Dermis blood vessel endothelial cell (primary cell): ENCODE results near the gene ACVR2A. TPM values are rescaled to one million over a fixed set of nuclear protein-coding genes. Genes with fewer than 3 reads are reported as not detected.
A peak's percentile ranks its signal among the peaks of the same experiment; 100 is the strongest.

Source experiments
- DNase-seq: peaks from one replicate; pipeline ENCODE4 v3.0.0; 2010
- total RNA-seq: library from RNA; depleted of rRNA; stranded (reverse); fragments of >200 nt; gene quantifications from 2 replicates; pipeline ENCODE4 v1.2.3, GENCODE V29; 2014

ACVR2A gene
- 5.7 and 7.5 TPM in 2 replicates for total RNA-seq

DNA sequence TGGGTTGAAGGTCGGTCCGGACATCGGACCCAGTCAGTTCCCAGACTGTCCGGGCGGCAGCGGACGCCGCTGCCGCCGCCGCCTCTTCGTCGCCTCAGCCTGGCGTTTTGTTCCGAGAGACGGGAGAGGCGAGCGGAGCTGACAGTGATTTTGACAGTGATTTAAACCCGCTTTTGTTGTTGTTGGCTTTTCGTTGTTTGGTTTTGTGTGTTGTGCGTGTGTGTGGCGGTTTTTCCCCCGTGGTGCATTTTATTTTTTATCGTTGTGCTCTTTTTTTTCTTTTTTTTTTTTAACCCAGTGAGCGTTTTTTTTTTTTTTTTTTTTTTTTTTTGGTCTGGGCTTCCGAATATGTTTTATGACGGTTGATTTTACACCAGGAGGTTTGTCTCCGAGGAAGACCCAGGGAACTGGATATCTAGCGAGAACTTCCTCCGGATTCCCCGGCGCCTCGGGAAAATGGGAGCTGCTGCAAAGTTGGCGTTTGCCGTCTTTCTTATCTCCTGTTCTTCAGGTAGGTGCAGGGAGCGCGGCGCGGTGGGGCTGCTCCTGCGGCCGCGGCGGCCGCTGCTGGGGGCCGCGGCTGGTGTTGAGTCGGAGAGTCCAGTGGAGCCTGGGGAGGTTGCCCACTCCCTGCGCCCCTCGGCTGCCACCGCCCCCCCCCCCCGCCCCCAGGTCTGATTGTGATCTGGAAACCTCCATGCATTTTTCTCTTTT lies at the start of gene ACVR2A:
ACVR2A (plus strand) TSS at position 333 of the 714 bp plus-strand sequence; CDS start at position 457, 124 bp downstream.
- DNase-seq: peak; percentile 47

DNA sequence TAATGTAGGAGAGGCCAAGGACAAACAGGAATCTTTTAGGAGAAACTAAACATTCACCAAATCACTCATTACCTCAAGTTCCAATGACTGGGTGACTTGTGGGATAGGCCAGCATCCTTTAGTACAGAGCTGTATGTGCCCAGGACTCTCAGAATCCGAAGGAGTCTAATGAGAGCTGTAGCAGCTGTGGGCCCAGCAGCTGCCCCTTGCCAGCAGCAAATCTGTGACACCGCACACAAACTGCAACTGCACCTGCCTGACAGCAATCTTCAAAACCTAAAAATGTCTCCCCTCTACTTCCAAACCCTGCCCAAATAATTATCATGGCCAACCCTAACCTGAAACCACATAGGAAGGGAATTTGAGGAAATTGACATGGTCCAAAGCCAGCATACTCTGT lies 44.5 kb upstream of the ACVR2A start:
- no peak for DNase-seq

DNA sequence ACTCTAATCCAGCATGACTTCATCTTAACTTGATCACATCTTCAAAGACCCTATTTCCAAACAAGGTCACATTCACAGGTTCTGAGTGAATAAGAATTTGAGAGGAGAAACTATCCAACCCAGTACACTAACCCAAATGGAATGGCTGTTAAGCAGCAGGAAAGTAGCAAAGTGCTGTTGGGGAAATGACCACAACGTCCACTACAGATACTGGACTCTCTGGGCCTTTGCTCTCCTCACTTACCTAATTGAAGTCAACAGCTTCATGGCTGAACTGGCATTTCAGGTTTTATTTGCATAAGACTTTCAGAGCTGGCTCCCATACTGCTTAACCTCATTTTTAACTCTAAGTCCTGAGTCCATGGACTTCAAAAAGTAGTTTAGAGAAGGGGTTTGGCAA lies 38.0 kb upstream of the ACVR2A start:
- DNase-seq: no peak

DNA sequence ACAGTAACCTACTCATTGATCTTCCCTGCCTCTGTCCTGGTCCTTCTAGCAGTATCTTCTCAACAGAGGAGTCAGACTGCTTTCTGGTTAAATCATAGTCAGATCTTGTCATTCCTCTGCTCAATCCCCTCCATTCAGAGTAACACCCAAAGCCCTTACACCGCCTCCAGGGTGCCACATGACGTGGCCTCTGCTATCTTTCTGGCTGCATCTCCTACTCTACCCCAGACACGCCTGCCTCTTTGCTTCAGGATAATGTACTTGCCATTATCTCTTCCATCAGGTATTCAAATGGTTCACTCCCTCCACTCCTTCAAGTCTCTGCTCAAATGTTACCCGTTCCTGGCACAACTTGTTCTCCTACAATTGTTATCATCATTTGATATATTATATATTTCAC lies 36.3 kb upstream of the ACVR2A start:
- no peak for DNase-seq

DNA sequence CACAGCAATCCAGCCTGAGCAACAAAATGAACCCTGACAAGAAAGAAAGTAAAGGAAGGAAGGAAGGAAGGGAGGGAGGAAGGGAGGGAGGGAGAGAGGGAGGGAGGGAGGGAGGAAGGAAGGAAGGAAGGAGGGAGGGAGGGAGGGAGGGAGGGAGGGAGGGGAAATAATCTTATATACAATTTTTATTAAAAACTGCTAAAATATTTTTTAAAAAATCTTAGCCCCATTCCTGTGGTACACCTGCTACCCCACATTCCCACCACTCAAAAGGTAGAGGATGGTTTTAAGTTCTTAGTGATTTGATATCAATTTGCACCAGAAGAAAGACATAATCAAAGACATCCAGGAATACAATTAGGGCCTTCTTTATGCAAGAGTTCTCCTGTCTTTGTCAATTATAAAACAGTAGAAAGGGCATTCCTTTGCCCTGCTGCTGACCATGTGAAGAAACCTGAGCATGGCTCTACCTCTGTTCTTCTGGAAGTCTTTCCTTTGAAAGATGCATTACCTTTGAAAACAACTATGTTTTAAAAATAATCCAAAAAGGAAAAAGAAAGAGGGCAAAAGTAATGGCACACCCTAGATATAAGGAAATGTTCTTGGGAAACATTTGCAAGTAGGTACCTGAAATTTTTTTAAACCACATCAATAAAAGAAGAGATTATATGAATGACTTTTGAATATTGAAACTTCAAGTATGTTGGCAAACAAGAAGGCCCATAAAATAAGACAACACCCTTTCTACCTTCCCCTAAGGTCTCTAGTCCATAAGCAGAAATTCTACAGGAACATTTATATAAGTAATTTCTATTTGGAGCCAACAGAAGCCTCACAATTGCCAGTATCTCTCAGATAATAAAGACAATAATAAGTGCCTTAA lies 33.7 kb upstream of the ACVR2A start:
- no peak for DNase-seq

DNA sequence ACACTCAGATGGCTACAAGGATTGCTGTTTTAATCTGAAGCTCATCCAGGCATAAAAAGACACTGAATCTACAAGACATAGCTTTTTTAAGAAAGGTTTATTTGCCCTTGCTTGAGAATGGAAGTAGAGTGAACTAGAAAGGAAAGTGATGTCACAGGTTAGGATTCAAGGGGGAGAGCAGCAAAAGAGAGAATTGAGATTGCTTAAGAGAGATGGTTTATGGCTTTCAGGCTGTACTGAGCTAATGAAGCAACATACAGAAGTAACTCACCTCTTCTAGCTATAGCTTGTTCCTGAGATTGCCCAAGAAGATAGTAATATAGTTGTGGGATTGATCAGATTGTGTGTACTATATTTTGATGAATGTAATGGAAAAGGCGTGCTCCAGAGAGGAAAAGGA lies 26.1 kb upstream of the ACVR2A start:
- no peak for DNase-seq

DNA sequence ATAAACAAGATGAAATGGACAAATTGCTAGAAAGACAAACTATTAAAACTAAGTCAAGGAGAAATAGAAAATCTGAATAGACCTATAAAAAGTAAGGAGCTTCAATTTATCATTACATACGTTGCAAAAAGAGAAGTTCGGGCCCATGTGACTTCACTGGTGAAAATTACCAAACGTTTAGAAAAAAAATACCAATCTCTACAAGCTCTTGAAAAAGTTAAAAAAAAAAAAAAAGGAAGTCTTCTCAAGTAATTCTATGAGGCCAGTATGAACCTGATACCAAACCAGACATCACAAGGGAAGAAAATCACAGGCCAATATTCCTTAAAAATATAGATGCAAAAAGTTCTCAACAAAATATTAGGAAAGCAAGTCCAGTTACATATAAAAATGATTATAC lies 20.2 kb upstream of the ACVR2A start:
- no peak for DNase-seq

DNA sequence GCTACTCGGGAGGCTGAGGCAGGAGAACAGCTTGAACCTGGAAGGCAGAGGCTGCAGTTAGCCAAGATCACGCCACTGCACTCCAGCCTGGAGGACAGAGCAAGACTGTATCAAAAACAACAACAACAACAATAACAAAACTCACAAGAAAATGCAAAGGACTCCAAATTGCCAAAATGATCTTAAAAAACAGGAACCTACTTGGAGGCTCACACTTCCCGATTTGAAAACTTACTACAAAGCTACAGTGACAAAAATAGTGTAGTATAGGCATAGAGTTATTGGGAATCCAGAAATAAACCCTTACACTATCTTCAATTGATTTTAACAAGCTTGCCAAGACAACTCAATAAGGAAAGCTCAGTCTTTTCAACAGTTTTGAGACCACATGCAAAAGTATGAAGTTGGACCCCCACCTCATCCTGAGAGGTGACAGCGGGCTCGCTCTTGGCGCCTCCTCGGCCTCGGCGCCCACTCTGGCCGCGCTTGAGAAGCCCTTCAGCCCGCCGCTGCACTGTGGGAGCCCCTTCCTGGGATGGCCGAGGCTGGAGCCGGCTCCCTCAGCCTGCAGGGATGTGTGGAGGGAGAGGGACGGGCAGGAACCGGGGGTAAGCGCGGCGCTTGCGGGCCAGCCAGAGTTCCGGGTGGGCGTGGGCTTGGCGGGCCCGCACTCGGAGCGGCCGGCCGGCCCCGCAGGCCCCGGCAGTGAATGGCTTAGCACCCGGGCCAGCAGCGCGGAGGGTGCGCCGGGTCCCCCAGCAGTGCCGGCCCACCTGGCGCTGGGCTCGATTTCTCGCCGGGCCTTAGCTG lies 18.3 kb upstream of the ACVR2A start:
- DNase-seq: no peak

DNA sequence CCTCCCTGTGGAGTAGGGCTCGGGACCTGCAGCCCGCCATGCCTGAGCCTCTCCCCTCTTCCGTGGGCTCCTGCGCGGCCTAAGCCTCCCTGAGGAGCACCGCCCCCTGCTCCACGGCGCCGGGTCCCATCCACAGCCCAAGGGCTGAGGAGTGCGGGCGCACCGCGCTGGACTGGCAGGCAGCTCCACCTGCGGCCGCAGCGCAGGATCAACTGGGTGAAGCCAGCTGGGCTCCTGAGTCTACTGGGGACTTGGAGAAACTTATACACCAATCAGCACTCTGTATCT lies 17.8 kb upstream of the ACVR2A start:
- no peak for DNase-seq

DNA sequence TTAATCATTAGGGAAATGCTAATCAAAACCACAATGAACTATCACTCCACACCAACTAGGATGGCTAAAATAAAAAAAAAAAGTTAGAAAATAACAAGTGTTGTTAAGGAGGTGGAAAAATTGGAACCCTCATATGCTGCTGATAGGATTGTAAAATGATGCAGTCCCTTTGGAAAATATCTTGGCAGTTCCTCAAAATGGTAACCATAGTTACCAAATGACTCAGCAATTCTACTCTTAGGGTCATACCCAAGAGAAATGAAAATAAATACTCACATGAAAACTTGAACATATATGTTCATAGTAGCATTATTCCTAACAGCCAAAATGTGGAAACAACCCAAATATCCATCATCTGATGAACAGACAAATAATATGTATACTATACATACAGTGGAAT lies 15.7 kb upstream of the ACVR2A start:
- DNase-seq: peak; percentile 82

DNA sequence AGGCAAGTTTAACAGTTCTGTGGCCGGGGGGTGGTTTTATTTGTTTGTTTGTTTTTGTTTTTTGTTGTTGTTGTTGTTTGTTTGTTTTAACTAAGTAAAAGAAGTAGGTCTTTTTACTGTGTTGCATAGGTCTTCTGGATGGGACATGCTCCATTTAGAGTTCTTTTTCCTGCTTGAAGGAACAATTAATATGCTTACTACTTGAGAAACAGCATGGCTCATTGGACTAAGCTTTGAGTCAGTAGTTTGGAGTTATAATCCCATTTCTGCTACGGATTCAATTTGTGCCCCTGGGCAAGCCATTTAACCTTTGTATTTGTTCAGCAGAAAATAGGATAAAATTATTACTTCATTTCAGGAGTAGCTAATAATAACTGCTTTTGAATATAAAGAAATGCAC lies 8.7 kb upstream of the ACVR2A start:
- no peak for DNase-seq

DNA sequence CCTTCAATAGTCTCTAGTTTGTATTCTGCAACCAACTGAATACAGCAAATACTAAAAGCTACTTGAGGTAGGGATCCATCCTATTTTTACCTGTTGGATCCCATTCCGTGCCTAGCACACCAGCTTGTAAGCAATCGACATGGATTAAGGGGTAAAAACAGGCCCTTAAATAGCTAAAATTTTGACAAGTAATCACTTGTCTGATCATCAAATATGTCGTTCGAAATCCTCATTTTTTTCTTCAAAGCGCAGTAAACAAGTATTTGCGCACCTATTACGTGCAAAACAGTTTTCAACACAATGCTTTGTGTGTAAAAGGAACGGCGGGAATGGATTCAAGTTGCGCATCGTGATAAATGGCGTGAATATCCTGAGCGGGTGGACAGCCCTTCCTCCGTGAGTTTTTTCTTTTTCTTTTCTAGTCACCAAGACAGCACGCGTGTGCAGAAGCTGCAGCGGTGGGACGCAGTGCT lies 1.4 kb upstream of the ACVR2A start:
- DNase-seq: no peak

DNA sequence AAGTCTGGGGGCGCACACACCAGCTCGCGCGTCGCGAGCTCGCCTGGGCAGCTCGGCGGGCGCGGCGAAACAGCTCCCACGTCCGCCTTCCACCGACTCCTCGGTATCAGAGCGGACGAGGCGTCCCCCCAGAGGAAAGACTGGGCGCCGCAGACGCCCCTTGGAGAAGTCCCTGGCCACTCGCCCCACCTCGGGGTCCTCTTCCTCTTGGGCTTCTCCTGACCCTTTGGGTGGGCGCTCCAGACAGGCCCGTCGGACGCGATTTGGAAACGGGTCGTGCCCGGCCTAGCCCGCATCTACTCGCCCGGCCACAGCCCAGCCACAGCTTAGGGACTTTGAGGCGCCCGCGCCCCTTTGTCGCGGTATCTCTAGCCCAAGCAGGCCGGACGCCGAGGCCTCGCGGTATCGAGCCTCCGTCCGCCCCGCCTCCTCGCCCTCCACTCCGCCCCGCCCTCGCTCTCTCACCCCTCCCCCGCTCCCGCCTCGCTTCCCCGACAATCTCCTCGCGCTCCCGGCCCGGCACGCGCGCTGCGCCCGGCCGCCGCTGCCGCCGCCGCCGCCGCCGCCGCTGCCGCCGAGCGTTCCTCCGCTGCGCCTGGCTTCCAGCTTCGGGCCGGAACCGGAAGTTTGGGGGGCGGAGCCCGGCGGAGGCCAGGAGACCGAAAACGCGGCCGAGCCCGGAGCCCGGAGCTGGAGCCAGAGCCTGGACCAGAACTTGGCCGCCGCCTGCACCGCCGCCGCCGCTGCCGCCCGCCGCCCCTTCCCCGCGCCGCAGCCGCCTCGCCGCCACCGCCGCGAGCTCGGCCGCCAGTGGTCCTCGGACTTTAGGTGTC lies 749 bp upstream of the ACVR2A start:
- DNase-seq: peak; percentile 90

DNA sequence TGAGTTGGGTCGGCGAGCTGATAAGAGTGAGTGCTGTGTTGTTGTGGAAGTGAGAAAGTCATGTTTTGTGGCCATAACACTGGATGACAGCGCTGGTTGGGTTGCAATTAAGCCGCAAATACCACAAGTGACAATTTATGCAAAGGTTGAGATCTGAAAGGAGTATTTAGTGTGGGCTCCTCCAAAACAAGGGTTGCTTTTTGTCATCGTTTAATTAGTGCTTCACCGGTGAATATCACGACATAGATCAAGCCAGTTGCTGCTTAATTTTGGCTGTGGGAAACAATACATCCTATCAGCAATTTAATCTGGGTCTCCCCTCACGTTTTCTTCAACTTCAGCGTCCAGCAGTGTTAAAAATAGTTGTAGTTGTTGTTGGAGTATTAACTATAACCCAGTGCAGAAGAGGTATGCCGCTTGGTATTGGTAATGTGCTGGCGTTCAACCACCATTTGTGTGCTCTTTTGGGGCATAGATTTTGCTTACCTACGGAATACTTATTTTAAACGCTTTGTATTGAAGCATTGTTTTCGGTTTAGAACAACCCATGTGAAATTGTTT lies 662 bp downstream of the ACVR2A start:
- peak; percentile 33 for DNase-seq

DNA sequence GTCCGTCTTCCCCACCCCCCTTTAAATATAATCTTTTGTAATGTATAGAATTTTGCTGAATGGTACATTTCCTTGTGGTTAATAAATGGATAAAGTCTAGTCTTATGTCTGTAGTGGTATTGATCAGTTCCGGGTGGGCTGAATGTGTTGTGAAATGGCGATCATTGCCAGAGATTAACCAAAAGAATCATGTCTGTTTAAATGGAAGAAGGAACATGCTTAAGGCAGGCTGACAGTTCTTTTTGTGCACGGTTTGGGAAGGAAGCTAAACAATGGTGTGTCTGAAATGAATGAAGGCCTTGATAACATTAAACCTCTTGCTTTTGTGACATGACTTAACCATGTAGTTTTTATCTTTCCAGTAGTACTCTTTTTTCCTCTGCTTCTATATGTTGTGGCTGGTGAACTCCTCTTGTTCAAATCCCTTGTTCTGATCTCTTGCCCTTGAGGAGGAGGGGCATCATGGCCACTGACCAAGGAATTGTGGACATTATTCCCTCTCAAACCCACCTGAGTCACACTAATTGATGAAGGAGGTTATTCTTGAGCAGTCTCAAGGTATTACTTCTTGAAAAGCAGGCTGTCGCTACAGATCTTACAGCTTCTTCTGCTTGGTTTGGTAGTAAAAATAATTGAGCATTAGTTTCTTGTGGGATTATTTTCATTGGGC lies 1.7 kb downstream of the ACVR2A start:
- peak; percentile 45 for DNase-seq

DNA sequence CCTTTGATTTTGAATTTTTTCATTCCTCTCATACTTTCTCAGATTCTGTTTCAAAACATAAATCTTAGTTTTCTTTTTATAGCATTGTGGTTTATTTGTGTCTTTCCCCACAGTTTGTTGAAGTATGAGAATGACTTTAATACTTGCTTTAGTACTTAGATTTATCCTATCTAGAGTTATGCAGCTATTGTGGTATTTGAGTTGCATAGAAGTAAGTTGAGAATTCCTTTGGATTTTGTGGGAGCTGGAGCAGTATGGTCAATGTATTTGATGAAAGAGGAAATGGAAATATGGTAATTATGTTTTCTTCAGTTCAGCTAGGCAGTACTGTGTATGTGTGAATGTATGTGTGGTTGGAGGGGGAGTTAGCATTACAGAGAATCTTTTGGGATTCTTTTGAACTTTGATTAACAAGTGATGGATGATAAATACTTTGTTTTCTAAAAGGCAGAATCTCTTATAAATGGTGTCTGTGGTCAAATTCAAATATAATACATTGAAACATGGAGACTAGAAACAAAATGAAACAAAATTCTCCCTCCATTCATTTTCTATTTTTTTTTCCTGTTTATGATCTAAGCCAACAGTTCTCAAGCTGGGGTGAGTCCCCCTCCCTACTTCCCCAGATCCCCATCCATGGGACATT lies 3.0 kb downstream of the ACVR2A start:
- DNase-seq: no peak

DNA sequence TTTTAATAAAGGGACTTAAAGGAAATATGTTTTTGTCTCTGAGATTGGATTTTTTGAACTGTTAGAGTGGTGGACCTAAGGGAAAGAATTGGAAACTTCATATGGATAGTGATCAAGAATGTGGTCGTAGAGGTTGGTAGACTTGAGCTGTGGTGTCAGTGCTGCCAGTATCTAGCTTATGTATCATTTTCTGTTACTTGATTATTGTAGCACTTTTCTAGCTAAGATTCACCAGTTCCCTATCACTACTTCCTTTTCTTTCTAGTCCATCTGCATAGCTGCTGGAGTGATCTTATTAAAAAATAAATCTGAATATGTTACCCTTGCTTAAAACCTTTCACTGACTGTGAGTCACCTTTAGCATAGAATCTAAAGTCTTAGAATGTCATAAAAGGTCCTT lies 6.0 kb downstream of the ACVR2A start:
- DNase-seq: no peak

DNA sequence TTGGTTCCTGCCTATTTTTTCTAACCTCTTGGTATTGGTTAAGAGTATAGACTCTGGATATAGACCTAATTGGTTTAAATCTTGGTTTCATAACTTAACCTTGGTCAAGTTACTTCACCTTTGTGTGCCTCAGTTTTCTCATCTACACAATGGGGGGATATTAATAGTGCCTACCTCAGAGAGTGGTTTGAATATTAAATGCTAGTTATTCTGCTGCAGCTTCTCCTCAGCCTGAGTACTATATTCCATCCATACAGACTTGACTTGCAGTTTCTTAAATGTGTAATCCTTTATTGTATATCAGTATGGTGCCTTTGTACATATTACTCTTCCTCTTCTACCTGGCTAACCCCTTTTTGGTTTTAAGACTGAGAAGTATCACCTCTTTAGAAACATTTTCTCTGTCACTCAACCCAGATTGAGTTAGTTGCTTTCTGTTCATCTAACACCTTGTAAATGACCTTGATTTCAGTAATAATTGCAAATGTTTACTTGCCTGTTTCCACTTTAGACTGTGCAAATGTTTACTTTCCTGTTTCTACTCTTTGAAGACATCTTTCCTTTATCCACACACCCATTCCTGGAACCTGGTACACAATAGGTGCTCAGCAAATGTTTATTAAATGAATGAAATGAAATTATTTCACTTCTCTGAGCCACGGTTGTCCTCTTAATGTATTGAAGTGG lies 6.6 kb downstream of the ACVR2A start:
- no peak for DNase-seq

DNA sequence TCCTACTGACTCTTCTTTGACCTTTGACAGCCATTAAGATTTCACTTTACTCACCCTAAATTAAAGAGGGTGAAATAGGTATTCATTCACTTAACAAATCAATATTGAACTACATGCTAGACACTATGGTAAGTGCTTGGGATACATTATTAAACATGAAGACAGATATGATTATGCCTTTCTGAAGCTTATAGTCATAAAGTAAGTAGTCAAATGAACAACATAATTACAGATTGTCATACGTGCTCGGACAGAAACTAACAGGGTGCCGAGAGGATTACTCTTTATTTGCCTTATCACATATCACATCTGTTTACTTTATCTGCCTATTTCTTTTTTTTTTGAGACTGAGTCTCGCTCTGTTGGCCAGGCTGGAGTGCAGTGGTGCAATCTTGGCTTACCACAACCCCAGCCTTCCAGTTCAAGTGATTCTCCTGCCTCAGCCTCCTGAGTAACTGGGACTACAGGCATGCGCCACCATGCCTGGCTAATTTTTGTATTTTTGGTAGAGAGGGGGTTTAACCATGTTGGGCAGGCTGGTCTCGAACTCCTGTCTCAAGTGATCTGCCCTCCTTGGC lies 9.8 kb downstream of the ACVR2A start:
- DNase-seq: no peak

DNA sequence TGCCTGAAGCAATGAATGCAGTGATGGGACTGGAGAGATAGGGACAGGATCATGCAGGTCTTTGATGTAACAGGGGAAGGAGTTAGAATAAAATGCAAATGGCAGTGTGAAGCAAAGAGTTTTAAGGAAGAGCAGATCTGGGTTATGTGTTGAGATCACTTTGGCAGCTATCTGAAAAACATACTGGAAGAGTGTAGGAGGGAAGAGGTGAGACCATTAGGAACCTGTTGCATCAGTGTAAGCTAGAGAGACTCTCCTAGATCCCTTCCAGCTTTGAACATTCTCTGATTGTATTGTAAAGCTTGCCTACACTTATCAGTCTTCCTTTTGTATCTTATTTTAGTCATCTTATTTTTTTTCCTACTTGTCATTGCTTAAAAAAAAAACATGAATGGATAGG lies 10.5 kb downstream of the ACVR2A start:
- DNase-seq: no peak
